Adrenal gland (tissue), 5 donors: ENCODE data around the gene KCNK2.

Source experiments
- CTCF ChIP-seq, 6 experiments: fragments of 450-650 bp in 4 of 6; fragments of 200-600 bp in 2 of 6; sonication (generic) in 1 of 6; IDR thresholded peaks; 1 replicate in 5 of 6; 2 replicates in 1 of 6; pipeline versions ENCODE4 v1.5.1 to v1.8.0; 2016 to 2021; ENCODE audit warnings: antibody characterized with exemption in 6 of 6, mild to moderate bottlenecking in 2 of 6, moderate library complexity in 1 of 6
- POLR2A ChIP-seq, 2 donors: fragments of 450-650 bp; IDR thresholded peaks; one replicate each; pipeline ENCODE4 v1.6.1; 2017; ENCODE audit warnings: antibody characterized with exemption in 2 of 2, mild to moderate bottlenecking in 2 of 2, moderate library complexity in 1 of 2
- donor health status: DM: no; HTN: no; CAD: no.

- TF ChIP-seq POLR2A (IDR thresholded peaks at IDR 0.05) (no peak), CTCF (IDR thresholded peaks at IDR 0.05) (no peak)
Measured at GRCh38 chr1:215133532-215133931, 51.0 kb downstream of the KCNK2 start.
